ENCODE results near the gene SEZ6L.

Gene SEZ6L

DNA sequence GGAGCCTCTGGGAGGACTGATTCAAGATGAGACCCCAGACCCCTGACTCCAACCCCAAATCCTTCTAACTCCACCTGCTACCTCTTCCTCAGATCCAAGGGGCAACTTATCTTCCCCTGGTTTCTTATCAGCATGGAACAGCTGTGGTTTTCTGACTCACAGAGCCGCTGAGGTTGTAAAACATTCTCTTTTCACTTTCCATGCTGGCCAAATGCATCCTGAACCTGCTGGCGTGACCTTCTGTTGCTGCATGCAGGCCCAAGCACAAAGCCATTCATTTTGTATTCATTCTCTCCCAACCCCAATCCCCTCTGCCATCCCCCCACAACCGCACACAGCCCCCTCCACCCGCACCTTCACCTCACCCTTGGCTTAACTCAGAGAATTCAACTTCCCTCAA, 70.3 kb downstream of the SEZ6L start:
- TF ChIP-seq, protein P1, sequence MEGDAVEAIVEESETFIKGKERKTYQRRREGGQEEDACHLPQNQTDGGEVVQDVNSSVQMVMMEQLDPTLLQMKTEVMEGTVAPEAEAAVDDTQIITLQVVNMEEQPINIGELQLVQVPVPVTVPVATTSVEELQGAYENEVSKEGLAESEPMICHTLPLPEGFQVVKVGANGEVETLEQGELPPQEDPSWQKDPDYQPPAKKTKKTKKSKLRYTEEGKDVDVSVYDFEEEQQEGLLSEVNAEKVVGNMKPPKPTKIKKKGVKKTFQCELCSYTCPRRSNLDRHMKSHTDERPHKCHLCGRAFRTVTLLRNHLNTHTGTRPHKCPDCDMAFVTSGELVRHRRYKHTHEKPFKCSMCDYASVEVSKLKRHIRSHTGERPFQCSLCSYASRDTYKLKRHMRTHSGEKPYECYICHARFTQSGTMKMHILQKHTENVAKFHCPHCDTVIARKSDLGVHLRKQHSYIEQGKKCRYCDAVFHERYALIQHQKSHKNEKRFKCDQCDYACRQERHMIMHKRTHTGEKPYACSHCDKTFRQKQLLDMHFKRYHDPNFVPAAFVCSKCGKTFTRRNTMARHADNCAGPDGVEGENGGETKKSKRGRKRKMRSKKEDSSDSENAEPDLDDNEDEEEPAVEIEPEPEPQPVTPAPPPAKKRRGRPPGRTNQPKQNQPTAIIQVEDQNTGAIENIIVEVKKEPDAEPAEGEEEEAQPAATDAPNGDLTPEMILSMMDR (conservative IDR thresholded peaks at IDR 0.05; ENCODE audit: low read depth), result no peak
- no peak for DNase-seq (ENCODE audit: low spot score)
- ChIA-PET CTCF (no interaction called here), POLR2A (ENCODE audit: low non-redundant PET) (interaction anchor here (0.7 kb wide), 1 partner anchor 81 kb away, joined by 3 read pairs; no protein-coding TSS in a partner anchor)
- no peak overlapping the region for H3K27ac ChIP-seq

DNA sequence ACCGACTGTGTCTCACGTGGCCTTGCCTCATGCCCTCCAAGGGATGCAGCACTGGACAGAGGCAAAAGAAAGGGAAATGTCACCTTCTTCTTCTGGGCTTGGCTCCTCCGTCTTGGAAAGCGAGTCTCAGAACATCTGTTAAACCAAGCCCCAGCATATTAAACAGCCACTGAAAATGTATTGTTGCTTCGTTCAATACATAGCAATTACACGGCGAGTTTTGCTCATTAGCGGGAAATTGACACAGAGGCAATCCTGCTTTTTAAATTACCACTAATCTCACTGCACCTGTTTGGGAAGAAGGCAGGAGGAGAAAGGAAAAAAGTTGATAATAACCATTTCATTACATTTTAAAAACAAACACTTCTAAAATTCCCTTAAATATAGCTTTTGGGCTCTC, 72.1 kb downstream of the SEZ6L start:
- POLR2A ChIA-PET (ENCODE audit: low non-redundant PET), result no interaction called here
- H3K27ac ChIP-seq, result no peak overlapping the region
- no peak for DNase-seq (ENCODE audit: low spot score)
- TF ChIP-seq, protein P1 (conservative IDR thresholded peaks at IDR 0.05; ENCODE audit: low read depth), result no peak
- CTCF ChIA-PET, result no interaction called here

- ChIA-PET CTCF (no interaction called here), POLR2A (ENCODE audit: low non-redundant PET) (no interaction called here)
- TF ChIP-seq, protein P1 (conservative IDR thresholded peaks at IDR 0.05; ENCODE audit: low read depth), result no peak
- DNase-seq (ENCODE audit: low spot score), result no peak
- H3K27ac ChIP-seq, result no peak overlapping the region
These were observed 75.7 kb downstream of the SEZ6L start for GRCh38 chr22:26245001-26245400.

GRCh38 chr22:26246552-26246951, 77.3 kb downstream of the SEZ6L start:
- no peak for DNase-seq (ENCODE audit: low spot score)
- CTCF ChIA-PET, result no interaction called here
- TF ChIP-seq, protein P1 (conservative IDR thresholded peaks at IDR 0.05; ENCODE audit: low read depth), result no peak
- POLR2A ChIA-PET (ENCODE audit: low non-redundant PET), result no interaction called here
- H3K27ac ChIP-seq, result no peak overlapping the region

DNA sequence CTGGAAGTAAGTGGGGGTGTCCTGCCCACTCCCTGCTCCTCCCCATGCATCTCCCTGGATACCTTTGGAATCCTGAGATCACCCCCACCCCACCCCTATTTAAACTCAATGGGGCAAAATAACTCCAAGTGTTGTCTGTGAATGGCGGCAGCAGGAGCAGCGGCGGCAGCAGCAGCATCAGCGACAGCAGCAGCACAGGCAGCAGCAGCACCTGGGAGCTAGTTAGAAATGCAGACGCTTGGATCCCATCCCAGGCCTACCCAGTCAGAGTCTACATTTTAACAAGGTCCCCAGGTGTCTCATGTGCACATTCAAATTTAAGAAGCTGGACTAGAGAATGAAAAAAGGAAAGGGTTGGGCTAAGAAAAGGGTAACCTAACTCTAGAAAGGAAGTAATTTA, 82.6 kb downstream of the SEZ6L start:
- TF ChIP-seq, protein P1 (conservative IDR thresholded peaks at IDR 0.05; ENCODE audit: low read depth), result no peak
- ChIA-PET CTCF (no interaction called here), POLR2A (ENCODE audit: low non-redundant PET) (no interaction called here)
- no peak for DNase-seq (ENCODE audit: low spot score)
- no peak overlapping the region for H3K27ac ChIP-seq

DNA sequence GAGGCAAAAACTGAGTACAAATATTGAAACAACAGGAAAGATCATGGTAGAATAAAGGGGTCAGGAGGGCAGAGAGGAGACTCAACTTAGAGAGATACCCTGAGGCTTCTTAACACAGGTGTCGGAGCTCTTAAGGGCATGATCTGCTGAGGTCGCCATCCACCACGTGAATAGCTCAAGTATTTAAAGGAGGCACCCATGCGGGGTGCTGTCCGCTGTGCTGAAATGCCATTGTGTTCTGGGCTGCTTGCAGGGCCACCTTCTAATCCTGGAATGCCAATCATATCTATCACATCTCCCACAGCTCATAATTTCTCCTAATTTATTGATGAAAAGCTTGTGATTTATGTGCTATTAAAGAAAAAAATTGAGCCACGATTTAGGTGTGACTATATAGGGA, 90.2 kb downstream of the SEZ6L start:
- peak; percentile 16 for DNase-seq (ENCODE audit: low spot score)
- ChIA-PET POLR2A (ENCODE audit: low non-redundant PET) (interaction anchor here (0.6 kb wide), 1 partner anchor 1695 kb away, joined by 8 read pairs; no protein-coding TSS in a partner anchor), CTCF (no interaction called here)
- TF ChIP-seq, protein P1 (conservative IDR thresholded peaks at IDR 0.05; ENCODE audit: low read depth), result no peak
- H3K27ac ChIP-seq, result no peak overlapping the region

DNA sequence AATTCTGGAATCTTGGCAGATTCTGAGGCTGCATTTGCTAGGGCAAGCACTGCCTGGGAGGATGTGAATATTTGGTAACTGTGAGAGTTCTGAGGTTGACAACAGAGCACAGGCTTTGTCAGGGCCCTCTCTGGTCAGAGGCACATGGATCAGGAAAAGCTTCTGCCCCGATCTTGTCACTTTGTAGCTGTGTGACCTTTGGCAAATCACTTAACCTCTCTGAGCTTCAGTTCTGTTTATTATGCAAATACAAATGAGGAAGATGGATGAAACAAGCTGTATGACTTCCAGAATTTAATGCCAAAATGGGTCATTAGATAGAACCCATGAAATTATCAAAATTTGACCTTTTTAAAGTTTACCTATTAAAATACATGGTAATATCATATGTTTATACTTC, 94.9 kb downstream of the SEZ6L start:
- no peak overlapping the region for H3K27ac ChIP-seq
- TF ChIP-seq, protein P1 (conservative IDR thresholded peaks at IDR 0.05; ENCODE audit: low read depth), result no peak
- CTCF ChIA-PET, result interaction anchor here (0.6 kb wide), 1 partner anchor 24 kb away, joined by 3 read pairs; no protein-coding TSS in a partner anchor
- POLR2A ChIA-PET (ENCODE audit: low non-redundant PET), result no interaction called here
- no peak for DNase-seq (ENCODE audit: low spot score)

All from RWPE1 (cell line).